Dedifferentiated amniotic fluid mesenchymal stem cell (primary cell): Measurements from ENCODE around the gene OGFR.

Source experiments
- DNase-seq: peaks from one replicate; pipeline ENCODE4 v3.0.0-alpha.2; 2016; ENCODE audit errors: extremely low spot score

OGFR gene

DNA sequence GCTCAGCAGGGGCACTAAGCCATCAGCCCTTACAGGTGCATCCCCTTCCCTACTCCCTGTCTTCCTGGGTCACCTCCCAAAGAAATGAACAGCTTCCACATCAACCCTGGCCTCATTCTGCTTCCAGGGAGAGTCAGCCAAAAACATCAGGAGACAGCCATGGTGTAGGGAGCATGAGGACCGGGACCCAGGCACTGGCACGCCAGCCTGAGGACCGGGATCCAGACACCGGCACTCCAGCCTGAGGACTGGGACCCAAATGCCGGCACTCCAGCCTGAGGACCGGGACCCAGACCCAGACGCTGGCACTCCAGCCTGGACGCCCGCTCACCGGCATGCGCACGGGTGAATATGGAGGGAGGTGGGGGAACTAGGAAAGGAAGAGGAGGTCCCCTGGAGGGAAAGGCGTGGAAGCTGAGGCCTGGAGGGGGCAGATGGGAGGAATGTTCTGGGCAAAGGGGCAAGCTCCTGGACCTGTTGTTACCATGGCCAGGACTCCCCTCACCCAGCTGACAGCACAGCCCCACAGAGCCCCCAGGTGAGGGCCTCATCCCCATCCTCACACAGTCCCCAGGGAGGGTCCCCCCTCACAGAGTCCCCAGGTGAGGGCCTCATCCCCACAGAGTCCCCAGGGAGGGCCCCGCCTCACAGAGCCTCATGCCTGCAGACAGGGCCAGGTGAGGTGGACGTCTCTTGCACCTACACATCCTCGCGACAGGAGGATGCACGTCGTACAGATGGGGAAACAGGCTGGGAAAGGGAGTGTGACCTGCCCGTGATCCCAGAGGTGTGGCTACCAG, 34.3 kb upstream of the OGFR start:
- DNase-seq: no peak

DNA sequence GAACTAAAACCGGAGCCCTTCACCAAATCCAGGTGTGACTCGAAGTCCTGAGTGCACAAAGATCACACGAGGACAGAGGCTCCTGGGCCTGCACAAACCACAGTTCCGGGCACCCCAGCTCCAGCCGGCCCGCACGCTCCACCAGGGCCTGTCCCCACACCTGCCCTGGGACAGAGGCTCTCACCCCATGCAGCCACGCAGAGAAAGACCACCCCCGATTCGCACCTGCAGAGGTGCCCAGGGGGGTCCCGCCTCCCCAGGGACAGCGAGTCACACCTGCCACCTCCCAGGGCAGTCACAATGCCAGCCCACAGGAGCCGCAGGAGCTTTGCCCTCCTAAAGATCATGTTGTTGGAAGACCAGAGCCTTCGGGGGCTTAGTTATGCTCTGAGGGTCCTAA, 33.7 kb upstream of the OGFR start:
- DNase-seq: no peak

DNA sequence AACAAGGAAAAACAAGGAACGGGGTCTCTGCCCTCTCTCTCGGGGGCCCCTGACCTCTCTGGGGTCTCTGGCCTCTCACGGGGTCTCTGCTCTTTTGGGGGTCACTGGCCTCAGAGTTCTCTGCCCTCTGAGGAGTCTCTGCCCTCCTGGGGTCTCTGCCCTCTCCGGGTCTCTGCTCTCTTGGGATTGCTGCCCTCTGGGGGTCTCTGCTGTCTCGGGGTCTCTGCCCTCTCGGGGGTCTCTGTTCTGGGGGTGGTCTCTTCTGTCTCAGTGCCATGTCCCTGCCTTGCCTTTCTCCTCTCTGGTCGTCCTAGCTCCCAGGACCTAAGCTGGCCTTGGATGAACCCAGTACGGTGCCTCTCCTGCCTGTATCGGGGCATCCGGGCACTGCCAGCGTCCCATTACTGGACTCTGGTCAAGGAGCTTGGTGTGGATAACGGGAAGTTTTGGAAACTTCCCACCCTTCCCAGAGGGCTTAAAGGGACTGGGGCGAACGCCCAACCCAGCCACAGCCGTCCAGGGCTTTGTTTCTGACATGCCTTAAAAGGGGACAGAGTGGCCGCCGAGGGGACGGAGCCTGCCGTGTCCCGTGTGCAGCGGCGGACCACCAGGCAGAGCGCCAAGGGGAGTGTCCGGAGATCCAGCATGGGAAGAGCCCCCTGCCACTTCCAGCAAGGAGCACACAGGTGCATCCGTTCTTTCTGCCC, 33.1 kb upstream of the OGFR start:
- no peak for DNase-seq

DNA sequence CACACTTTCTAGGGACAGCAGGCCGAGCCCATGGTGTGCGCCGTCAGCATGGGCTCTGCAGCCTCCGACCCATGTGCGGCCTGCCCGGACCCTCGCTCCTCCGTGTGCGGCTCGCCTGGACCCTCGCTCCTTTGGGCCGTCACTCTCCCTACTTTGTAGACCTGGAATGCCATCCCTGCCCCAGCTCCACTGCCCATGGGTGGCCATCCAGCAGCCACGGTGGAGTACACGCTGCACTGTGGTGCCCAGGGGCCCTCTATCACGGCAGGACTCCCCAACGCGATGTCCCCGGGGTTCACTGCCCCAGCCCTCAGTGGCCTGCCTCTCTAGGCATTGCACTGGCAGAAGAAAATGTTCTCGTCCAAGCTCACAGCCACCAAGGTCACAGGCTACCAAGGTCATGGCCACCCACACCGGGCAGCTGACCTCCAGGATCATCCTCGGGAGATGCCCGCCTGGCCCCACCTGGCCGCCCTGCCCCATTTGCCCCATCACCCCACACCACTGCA, 32.5 kb upstream of the OGFR start:
- no peak for DNase-seq

DNA sequence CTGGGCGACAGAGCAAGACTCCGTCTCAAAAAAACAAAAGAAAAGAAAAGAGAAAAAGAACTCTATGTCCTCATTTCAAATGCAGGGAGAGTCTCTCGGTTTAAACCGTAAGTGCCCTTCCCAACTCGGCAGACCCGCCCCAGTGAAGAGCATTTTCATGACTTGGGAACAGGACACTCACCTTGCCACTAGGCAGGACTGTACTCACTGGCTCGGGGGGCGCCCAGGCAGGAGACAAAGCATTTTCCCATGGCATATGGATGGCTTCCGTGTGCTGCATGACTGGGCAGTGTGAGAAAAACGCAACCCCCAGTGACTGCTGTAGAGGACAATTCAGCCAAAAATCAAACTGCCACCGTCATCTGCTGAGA, 32.0 kb upstream of the OGFR start:
- DNase-seq: peak; percentile 14

DNA sequence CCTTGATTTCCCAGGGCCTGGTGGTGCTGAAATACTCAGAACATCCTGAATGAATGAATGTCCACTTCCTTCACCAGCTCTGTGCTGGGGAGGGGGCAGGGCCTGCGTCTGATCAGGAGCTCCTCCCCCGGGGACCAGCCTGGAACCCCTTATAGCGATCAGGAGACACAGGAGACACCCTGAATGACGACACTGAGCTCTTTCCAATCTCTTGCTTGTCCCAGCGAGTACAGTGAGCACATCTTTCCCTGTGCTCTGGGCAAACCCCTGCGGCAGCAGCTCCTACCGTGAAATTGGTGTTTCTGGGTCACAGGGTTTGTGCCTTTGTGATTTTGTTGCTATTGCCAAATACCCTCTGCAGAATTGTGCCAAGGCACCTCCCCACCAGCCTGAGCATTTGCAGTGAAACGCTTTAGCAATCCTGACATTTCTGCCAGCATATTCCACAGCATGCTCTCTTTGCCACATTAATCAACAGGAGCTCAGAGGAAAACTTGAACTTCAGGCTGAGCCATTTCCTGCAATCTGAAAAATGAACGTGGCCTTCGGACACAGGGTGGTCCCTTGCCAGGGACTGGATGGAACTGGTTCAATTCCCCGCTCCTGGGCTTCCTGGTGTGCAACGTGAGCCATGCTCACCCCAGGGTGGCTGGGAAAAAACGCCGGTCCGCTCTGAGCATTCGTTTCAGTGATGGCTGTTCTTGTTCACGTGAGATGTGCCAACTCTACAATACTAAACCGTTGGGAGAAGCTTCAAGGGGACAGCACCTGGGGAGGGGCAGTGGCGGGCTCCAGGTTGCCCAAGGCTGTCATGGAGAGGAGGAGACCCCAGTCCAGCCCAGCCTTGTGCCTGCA, 31.4 kb upstream of the OGFR start:
- DNase-seq: peak; percentile 74

DNA sequence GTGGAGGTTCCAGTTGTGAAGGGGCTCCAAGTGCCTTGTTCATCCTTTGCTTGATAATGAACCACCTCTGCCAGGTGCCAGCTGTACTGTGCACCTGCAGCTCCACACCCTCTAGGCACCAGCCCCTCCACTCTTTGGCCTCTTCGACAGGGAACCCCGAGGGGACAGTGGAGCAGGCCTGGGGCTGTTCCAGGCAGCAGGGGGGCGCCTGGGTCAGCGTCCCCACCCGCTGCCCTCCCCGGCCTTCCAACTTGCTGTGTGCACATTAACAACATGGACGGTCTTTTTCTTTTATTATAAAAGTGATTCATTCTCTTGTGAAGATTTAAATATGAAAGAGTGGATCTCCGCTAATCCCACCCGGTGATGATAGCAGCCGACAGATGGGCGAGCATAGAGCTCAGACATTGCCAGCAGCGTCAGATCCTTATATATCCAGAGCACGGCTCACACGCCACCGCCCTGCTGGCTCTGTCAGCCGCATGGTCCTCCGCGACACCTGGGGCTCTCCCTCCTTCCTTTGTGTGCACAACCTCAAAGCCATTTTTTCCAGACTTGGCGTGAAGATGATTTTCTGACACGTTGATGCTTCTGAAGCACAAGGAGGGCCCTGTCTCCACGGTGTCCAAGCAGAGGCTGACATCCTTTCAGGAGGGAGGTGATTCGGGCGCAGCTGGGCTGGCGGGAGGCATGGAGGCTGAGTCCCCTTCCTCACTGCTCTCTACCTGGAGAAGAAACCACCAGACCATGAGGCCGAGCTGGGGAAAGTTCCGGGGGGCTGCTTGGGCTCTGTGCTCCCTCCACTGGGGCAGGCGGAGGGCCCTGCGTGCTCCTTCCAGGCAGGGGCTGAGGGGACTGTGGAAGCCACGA, 30.6 kb upstream of the OGFR start:
- no peak for DNase-seq

DNA sequence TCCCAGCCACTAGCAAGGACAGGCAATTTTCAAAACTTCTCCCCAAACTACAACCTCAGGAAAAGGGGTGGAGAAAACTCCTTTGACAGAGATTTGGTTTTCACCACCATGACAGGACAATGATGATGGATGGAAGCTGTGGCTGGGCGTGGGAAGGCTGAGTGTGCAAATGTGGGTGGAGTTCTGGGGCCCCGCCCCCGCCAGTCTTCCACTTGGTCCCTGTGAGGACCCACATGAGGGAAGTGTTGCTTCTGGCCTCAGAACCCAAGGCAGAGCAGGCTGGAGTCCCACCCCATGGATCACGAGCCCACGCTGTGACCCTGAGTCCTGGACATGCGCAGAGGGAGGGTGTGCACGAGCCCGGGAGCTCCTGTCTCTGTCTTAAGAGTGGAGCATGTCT, 29.9 kb upstream of the OGFR start:
- no peak for DNase-seq

DNA sequence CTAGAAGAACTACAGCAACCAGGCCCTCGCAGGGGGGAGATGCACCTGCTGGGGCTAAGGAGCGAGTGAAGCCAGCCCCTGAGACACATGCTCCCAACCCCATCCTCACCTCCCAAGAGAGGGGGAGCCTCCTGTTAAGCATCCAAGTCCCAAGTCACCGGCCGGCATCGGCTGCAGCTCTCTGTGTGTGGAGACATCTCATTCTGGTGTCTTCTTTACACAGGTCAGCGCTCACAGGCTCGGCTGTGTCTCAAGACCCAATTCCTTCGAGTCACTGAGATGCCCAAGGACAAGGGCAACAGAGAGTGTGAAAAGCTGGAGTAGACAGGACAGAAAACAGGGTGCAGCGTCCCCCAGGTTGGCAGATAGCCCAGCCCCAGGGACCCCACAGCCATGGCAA, 29.4 kb upstream of the OGFR start:
- DNase-seq: no peak

DNA sequence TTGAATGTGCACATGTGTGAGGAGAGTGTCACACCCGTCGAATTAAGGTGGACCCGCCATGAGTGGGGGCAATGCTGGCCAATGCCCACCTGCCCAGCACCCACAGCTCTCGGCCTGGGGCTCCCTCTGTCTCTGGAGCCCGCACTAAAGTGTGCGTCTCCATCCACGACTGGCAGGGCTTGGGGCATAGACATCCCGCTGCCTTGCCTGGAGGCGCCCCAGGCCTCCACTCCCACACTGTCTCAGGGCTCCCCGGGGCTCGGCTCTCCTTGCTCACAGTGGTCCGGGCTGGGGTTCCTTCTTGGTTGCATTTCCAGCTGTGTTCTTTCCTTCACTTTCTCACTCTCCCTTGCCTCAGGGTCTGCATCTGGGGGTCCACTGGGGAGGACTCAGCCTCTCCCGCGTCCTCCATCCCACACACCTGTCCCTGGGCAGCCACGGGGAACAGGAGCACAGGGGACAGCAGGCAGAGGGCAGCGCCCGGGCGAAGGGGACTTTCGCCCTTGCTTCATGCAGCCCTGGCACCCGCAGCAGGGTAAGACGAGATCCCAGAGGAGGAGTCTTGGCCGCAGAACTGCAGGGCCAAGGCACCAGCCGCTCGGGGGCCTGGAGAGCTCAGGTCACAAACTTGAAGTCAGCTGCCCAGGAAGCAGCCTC, 28.5 kb upstream of the OGFR start:
- no peak for DNase-seq

DNA sequence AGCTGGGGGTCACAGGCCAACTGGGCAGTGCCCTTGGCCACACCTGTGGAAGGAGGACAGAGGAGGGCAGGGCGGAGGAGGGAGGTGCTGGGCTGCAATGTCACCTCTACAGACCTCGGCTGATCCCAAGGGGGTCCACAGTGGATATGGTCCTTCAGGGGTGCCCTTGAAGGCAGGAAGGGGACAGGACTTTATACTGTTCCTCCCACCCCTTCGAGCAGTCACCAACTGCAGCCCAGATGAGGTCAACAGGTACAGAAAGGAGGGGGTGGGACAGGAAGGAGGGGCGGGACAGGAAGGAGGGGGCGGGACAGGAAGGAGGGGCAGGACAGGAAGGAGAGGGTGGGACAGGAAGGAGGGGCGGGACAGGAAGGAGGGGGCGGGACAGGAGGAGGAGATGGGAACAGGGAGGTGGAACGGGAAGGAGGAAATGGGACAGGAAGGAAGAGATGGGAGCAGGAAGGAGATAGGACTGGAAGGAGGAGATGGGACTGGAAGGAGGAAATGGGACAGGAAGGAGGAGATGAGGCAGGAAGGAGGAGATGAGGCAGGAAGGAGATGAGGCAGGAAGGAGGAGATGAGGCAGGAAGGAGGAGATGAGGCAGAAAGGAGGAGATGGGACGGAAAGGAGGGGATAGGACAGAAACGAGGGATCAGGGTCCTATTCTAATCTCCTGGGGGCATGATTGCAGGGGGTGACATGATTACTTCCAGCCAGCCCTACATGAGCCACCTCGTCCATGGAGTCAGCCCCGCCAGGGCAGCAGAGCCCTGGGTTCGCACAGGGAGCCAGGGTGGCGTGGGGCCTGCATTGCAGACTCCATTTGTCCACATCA, 27.7 kb upstream of the OGFR start:
- DNase-seq: no peak

DNA sequence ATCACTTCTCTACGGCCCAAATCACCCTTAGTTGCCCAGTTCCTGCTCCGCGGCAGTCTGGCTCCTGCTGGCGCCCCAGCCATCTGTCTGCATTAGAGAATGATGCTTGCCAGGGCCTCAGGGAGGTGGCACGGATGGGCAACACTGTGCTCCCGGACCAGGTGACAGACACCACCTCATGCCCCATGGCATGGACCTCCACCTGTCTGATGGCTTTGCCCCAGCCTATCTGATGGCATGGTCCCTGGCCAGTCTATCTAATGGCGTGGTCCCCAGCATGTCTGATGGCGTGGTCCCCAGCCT, 27.2 kb upstream of the OGFR start:
- DNase-seq: no peak

DNA sequence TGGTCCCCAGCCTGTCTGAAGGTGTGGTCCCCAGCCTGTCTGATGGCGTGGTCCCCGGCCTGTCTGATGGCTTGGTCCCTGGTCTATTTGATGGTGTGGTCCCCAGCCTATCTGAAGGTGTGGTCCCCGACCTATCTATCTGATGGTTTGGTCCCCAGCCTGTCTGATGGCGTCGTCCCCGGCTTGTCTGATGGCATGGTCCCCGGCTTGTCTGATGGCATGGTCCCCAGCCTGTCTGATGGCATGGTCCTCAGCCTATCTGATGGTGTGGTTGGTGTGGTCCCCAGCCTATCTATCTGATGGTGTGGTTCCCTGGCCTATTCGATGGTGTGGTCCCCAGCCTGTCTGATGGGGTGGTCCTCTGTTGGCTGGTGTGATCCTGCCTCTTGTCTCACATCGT, 26.6 kb upstream of the OGFR start:
- DNase-seq: no peak

DNA sequence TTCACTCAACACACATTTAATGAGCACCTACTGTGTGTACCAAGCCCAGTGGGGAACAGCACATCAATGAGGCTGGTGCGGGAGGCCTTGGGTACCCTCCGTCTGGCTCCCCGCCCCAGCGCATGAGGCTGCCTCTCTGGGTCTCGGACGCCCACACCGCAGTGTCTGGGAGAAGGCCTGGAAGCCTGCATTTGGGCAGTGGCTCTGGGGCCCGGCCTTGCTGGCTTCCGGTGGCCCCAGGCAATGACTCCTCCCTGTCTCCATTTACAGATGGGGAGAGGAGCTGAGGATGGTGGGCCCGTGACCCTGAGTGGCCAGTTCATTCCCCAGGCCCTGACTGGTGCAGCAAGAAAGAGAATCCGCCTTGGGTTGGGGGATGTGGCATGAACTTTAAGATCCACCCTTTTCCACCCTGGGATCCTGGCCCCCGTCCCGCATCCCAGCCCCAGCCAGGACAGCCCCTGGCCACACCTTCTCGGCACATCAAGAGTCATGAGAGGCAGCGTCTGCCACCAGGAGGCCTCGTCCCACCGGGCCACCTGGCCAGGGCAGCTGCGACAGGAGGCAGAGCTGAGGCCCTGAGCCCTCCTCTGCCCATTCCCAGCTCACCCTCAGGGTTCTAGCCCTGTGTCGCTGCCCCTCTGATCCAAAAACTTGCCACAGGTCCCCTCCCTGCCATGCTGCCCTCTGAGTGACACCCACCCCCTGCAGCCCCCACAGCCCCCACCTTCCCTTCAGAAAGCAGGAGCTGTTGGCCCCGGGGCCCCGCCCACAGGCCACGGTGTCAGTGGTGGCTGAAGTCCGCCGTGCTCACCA, 25.8 kb upstream of the OGFR start:
- no peak for DNase-seq

DNA sequence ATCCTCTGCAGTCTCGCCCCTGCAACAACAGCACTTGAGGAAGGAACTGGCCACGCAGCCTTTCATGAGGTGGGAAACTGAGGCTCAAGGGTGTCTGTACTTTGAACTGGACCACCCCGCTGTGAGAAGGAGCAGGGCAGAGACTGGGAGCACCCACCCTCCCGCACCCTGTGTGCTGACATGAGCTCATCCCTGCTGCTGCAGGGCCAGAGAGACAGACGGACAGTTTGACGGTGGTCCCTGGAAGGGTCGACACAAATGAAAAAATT, 25.3 kb upstream of the OGFR start:
- DNase-seq: no peak

DNA sequence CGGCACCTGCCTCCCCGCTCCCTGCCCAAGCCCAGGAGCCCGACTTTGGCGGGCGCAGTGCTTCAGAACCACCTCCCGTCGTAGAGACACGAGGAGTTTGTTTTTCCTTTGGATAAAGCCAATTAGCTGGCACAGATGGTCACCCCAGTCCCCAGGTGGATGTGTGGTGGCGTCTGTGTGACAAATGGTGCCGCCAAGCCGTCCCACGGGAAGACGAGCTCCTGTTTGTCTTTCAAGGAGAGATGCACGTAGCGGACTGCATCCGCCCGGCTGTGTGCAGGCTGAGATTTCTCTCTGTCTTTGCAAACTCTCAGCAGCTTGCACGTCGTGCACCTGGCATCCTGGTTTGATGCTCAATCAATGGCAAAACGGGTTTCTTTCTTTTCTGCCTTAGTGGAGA, 24.4 kb upstream of the OGFR start:
- no peak for DNase-seq

DNA sequence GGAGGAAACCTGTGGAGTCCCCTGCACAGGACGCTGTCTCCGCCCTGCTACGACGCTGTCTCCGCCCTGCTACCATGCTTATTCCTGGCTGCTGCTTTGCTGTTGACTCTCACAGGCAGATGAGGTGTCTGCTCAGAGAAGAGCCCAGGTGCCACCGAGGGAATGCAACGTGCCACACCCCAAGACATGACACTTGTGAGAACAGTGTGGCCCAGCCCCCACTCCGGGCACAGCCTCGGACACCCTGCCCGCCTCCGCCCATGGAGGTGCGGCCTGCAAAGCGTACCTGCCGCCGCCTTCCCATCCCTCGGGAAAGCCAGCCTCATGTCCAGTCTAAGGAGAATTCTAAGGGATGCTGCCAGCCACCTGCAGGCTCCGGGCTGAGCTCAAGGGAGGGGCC, 23.9 kb upstream of the OGFR start:
- no peak for DNase-seq

DNA sequence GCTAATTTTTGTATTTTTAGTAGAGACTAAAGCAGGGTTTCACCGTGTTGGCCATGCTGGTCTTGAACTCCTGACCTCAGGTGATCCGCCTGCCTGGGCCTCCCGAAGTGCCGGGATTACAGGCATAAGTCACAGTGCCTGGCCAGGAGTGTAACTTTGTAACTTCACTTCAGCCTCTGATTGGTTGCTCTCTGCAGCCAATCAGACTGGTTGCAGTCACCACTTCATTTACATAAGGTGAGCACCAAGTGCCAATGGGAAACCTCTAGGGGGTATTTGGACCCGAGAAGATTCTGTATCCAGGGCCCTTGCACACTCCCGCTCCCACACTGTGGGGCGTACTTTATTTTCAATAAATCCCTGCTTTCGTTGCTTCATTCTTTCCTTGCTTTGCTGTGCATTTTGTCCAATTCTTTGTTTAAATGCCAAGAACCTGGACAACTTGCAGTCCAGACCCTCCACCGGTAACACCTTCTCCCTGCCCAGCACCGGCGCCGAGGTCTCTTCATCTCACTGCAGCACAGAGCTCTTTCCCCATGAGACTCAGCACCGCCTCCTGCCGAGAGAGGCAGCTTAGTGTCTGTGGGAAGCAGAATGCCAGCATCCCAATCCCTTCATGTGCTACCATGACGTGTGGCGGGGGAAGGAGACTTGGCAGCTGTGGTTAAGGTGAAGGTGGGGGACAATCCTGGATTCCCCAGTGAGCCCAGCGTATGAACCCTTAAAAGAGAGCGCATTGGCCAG, 22.3 kb upstream of the OGFR start:
- DNase-seq: no peak

DNA sequence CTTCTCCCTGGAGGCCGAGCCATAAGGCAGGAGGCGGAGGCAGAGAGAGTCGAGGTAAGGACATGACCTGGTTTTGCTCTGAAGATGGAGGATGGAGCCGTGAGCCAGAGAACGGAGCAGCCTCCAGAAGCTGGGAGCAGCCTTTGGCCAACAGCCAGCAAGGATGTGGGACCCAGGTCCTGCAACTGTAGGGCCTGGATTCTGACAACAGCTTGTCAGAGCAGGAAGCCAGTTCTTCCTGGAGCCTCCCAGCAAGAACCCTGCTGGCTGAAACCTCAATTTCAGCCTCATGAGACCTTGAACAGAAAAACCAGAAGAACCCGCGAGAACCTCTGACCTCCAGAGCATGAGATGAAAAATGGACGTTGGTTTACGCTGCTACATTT, 21.7 kb upstream of the OGFR start:
- DNase-seq: no peak
